AG04450 (cell line): Measurements from ENCODE around the gene GTF2F1. TPM values are rescaled to one million over a fixed set of nuclear protein-coding genes. Genes with fewer than 3 reads are reported as not detected.

Experiments used
- CTCF ChIA-PET: fragments of 300-600, 350-600 bp; formaldehyde crosslinking; extraction: SDS; loops from one replicate; lab custom pipeline; 2022; ENCODE audit warnings: antibody characterized with exemption, inconsistent platforms; lab: Charles Lee
- POLR2A ChIA-PET: fragments of 350-600 bp; formaldehyde crosslinking; extraction: SDS; loops from one replicate; lab custom pipeline; 2021; ENCODE audit warnings: antibody characterized with exemption, inconsistent platforms; lab: Yijun Ruan, JAX
- DNase-seq: peaks from one replicate; pipeline ENCODE4 v3.0.0-alpha.2; 2011; ENCODE audit warnings: low read depth, low spot score
- H3K27ac ChIP-seq: one replicate; pipeline ENCODE4 v1.5.1; 2012; ENCODE audit warnings: low read depth, low read length, control low read depth
- H3K27me3 ChIP-seq: one replicate; pipeline ENCODE4 v1.6.0; 2012; ENCODE audit warnings: low read length; ENCODE audit not compliant: control insufficient read depth, insufficient read depth
- H3K4me3 ChIP-seq: 2 replicates; pipeline ENCODE4 v1.5.1; 2011; ENCODE audit warnings: mild to moderate bottlenecking, low read depth, low read length, control low read depth
- H3K9me3 ChIP-seq: 2 replicates; pipeline ENCODE4 v1.5.1; 2012; ENCODE audit warnings: low read length; ENCODE audit not compliant: control insufficient read depth, insufficient read depth
- CTCF ChIP-seq: IDR thresholded peaks from 2 replicates; pipeline ENCODE4 v1.5.1; 2011; ENCODE audit warnings: low read depth, low read length, control low read depth, inconsistent platforms
- polyA plus RNA-seq: library from polyadenylated mRNA; depleted of rRNA; stranded (reverse); fragments of >200 nt; gene quantifications from 2 replicates; pipeline ENCODE4 v1.2.3, GENCODE V29; 2011

Gene GTF2F1
- polyA plus RNA-seq, 1 experiment, result 33.7 TPM

- Histone ChIP-seq H3K27ac (peak overlapping the region; percentile 21), H3K27me3 (no peaks in the 10 kb centered on the region)
- DNase-seq, result no peak
Observed at GRCh38 chr19:6374161-6374709, 18.7 kb downstream of the GTF2F1 start.

GRCh38 chr19:6373813-6374108 lies 19.2 kb downstream of the GTF2F1 start:
- Histone ChIP-seq H3K27ac (peak overlapping the region; percentile 21), H3K4me3 (peak overlapping the region; percentile 64), H3K9me3 (peaks cover 3% of the 10 kb centered on the region; the same call in 1 of the 2 replicates), H3K27me3 (no peaks in the 10 kb centered on the region)
- CTCF ChIA-PET, result no interaction called here
- no peak for TF ChIP-seq CTCF
- no peak for DNase-seq
- POLR2A ChIA-PET, result interaction anchor here (2.0 kb wide), 1 partner anchor 20 kb away, joined by 6 read pairs; the partner anchor contains the start of gene GTF2F1

More at GRCh38 chr19:6374161-6374709, 18.7 kb downstream of the GTF2F1 start:
- Histone ChIP-seq H3K9me3 (peaks cover 3% of the 10 kb centered on the region; the same call in 1 of the 2 replicates), H3K4me3 (peak overlapping the region; percentile 64; the same call in 1 of the 2 replicates)
- no peak for TF ChIP-seq CTCF
- POLR2A ChIA-PET, result interaction anchor here (2.0 kb wide), 1 partner anchor 19 kb away, joined by 6 read pairs; the partner anchor contains the start of gene GTF2F1
- CTCF ChIA-PET, result no interaction called here

GRCh38 chr19:6373096-6373812 lies 19.7 kb downstream of the GTF2F1 start:
- DNase-seq, result peak; percentile 98
- Histone ChIP-seq H3K27ac (peak overlapping the region; percentile 93), H3K27me3 (no peaks in the 10 kb centered on the region), H3K9me3 (peaks cover 3% of the 10 kb centered on the region; the same call in 1 of the 2 replicates), H3K4me3 (peak overlapping the region; percentile 77)
- TF ChIP-seq CTCF, result no peak
- CTCF ChIA-PET, result interaction anchor here (0.5 to 1.0 kb wide), 2 partner anchors 19 to 154 kb away, joined by 3 read pairs; no protein-coding TSS in a partner anchor
- POLR2A ChIA-PET, result interaction anchor here (0.5 to 2.0 kb wide), 6 partner anchors 12 to 1542 kb away, joined by 3 to 15 read pairs (median 6); partner anchors contain the start of genes CLPP, GTF2F1 and KHSRP

- CTCF ChIA-PET, result interaction anchor here (0.5 to 1.0 kb wide), 3 partner anchors 14 to 154 kb away, joined by 3 to 4 read pairs (median 3); no protein-coding TSS in a partner anchor
- POLR2A ChIA-PET, result interaction anchor here (0.5 to 2.0 kb wide), 10 partner anchors 10 to 1542 kb away, joined by 3 to 15 read pairs (median 6); partner anchors contain the start of genes CLPP, GTF2F1 and KHSRP
- TF ChIP-seq CTCF, result no peak
- DNase-seq, result peak; percentile 100
- peaks cover 3% of the 10 kb centered on the region; the same call in 1 of the 2 replicates for H3K9me3 ChIP-seq
- H3K4me3 ChIP-seq, result peak within 1 kb of the TSS; percentile 77
- peak within 1 kb of the TSS; percentile 93 for H3K27ac ChIP-seq
- no peaks in the 10 kb centered on the region for H3K27me3 ChIP-seq
Observed at GRCh38 chr19:6372594-6373095, 20.3 kb downstream of the GTF2F1 start, which contains the start of gene ALKBH7. TSS of gene ALKBH7 (plus strand) at chr19:6372794. CDS start at chr19:6372821, 27 bp downstream.
